Measurements from ENCODE around the gene ELAVL4.

Gene ELAVL4

GRCh38 chr1:50129201-50129600, 20.5 kb downstream of the ELAVL4 start:
- no peak overlapping the region for H3K18ac ChIP-seq (ENCODE audit: low read depth in 1 of 2, low read length in 2 of 2)
- no peak overlapping the region for H2AK5ac ChIP-seq (ENCODE audit: low read length, severe bottlenecking)
- H2BK15ac ChIP-seq (ENCODE audit: low read depth, poor library complexity, severe bottlenecking), result no peak overlapping the region
- H3K9me3 ChIP-seq (ENCODE audit: control insufficient read depth, low read length), result no peaks in the 10 kb centered on the region
- H2BK120ac ChIP-seq (ENCODE audit: low read depth, low read length), result no peak overlapping the region
- H3K79me1 ChIP-seq (replicated peaks; ENCODE audit: low read length, poor library complexity, severe bottlenecking), result no peaks in the 10 kb centered on the region
- no peak overlapping the region for H3K14ac ChIP-seq (ENCODE audit: low read length in 2 of 2)
- no peak overlapping the region for H4K91ac ChIP-seq (ENCODE audit: low read length)
- no peak overlapping the region for H3K27ac ChIP-seq (ENCODE audit: low read length, poor library complexity, severe bottlenecking)
- H3K36me3 ChIP-seq (ENCODE audit: control insufficient read depth in 1 of 2, insufficient read depth in 2 of 2, low read depth in 1 of 2, low read length in 2 of 2), result no peaks in the 10 kb centered on the region
- no peak overlapping the region for H3K4me3 ChIP-seq (ENCODE audit: insufficient read depth in 1 of 2, low read depth in 1 of 2, low read length in 2 of 2)
- no peaks in the 10 kb centered on the region for H3K4me1 ChIP-seq (ENCODE audit: control insufficient read depth, insufficient read depth, low read depth, low read length)
- 69% methylated on average over 1 of the region's 1 CpG for WGBS
- H2BK12ac ChIP-seq (ENCODE audit: low read length in 2 of 2), result no peak overlapping the region
- DNase-seq, result no peak
- no peak overlapping the region for H3K9ac ChIP-seq (ENCODE audit: low read length)
- H3K27me3 ChIP-seq (ENCODE audit: control insufficient read depth in 1 of 2, insufficient read depth in 1 of 2, low read length in 2 of 2), result no peaks in the 10 kb centered on the region
- no peak overlapping the region for H3K4me2 ChIP-seq (ENCODE audit: low read length, poor library complexity, severe bottlenecking)
- H3K4ac ChIP-seq (ENCODE audit: low read depth in 1 of 2, low read length in 2 of 2), result no peak overlapping the region
- no peak overlapping the region for H2BK5ac ChIP-seq (ENCODE audit: low read depth, low read length, poor library complexity, severe bottlenecking)
- no peak overlapping the region for H2AFZ ChIP-seq (ENCODE audit: low read depth, low read length)
- H4K8ac ChIP-seq (ENCODE audit: low read length), result no peak overlapping the region
- H3K23ac ChIP-seq (ENCODE audit: low read length in 2 of 2), result no peak overlapping the region

- Histone ChIP-seq H2AK5ac (ENCODE audit: low read length, severe bottlenecking) (no peak overlapping the region), H2AFZ (ENCODE audit: low read depth, low read length) (no peak overlapping the region), H2BK12ac (ENCODE audit: low read length in 2 of 2) (no peak overlapping the region), H3K27me3 (ENCODE audit: control insufficient read depth in 1 of 2, insufficient read depth in 1 of 2, low read length in 2 of 2) (no peaks in the 10 kb centered on the region), H3K23ac (ENCODE audit: low read length in 2 of 2) (no peak overlapping the region), H3K4me3 (ENCODE audit: insufficient read depth in 1 of 2, low read depth in 1 of 2, low read length in 2 of 2) (no peak overlapping the region), H3K79me1 (replicated peaks; ENCODE audit: low read length, poor library complexity, severe bottlenecking) (no peaks in the 10 kb centered on the region), H3K4ac (ENCODE audit: low read depth in 1 of 2, low read length in 2 of 2) (no peak overlapping the region), H3K4me1 (ENCODE audit: control insufficient read depth, insufficient read depth, low read depth, low read length) (no peaks in the 10 kb centered on the region), H3K9ac (ENCODE audit: low read length) (no peak overlapping the region), H4K8ac (ENCODE audit: low read length) (no peak overlapping the region), H4K91ac (ENCODE audit: low read length) (no peak overlapping the region), H3K36me3 (ENCODE audit: control insufficient read depth in 1 of 2, insufficient read depth in 2 of 2, low read depth in 1 of 2, low read length in 2 of 2) (no peaks in the 10 kb centered on the region), H3K27ac (ENCODE audit: low read length, poor library complexity, severe bottlenecking) (no peak overlapping the region), H3K18ac (ENCODE audit: low read depth in 1 of 2, low read length in 2 of 2) (no peak overlapping the region), H2BK15ac (ENCODE audit: low read depth, poor library complexity, severe bottlenecking) (no peak overlapping the region), H2BK5ac (ENCODE audit: low read depth, low read length, poor library complexity, severe bottlenecking) (no peak overlapping the region), H3K4me2 (ENCODE audit: low read length, poor library complexity, severe bottlenecking) (no peak overlapping the region), H2BK120ac (ENCODE audit: low read depth, low read length) (no peak overlapping the region), H3K9me3 (ENCODE audit: control insufficient read depth, low read length) (no peaks in the 10 kb centered on the region), H3K14ac (ENCODE audit: low read length in 2 of 2) (no peak overlapping the region)
- 84% methylated on average over 2 of the region's 3 CpGs for WGBS
- no peak for DNase-seq
Measured at GRCh38 chr1:50132347-50132894, 23.7 kb downstream of the ELAVL4 start.

- Histone ChIP-seq H2AK5ac (ENCODE audit: low read length, severe bottlenecking) (no peak overlapping the region), H3K4me1 (ENCODE audit: control insufficient read depth, insufficient read depth, low read depth, low read length) (no peaks in the 10 kb centered on the region), H3K36me3 (ENCODE audit: control insufficient read depth in 1 of 2, insufficient read depth in 2 of 2, low read depth in 1 of 2, low read length in 2 of 2) (no peaks in the 10 kb centered on the region), H4K91ac (ENCODE audit: low read length) (no peak overlapping the region), H3K4me2 (ENCODE audit: low read length, poor library complexity, severe bottlenecking) (no peak overlapping the region), H3K14ac (ENCODE audit: low read length in 2 of 2) (no peak overlapping the region), H3K9ac (ENCODE audit: low read length) (no peak overlapping the region), H3K4ac (ENCODE audit: low read depth in 1 of 2, low read length in 2 of 2) (no peak overlapping the region), H2AFZ (ENCODE audit: low read depth, low read length) (no peak overlapping the region), H2BK12ac (ENCODE audit: low read length in 2 of 2) (no peak overlapping the region), H3K27ac (ENCODE audit: low read length, poor library complexity, severe bottlenecking) (no peak overlapping the region), H3K18ac (ENCODE audit: low read depth in 1 of 2, low read length in 2 of 2) (no peak overlapping the region), H3K23ac (ENCODE audit: low read length in 2 of 2) (no peak overlapping the region), H2BK15ac (ENCODE audit: low read depth, poor library complexity, severe bottlenecking) (no peak overlapping the region), H3K4me3 (ENCODE audit: insufficient read depth in 1 of 2, low read depth in 1 of 2, low read length in 2 of 2) (no peak overlapping the region), H3K79me1 (replicated peaks; ENCODE audit: low read length, poor library complexity, severe bottlenecking) (no peaks in the 10 kb centered on the region), H2BK5ac (ENCODE audit: low read depth, low read length, poor library complexity, severe bottlenecking) (no peak overlapping the region), H3K9me3 (ENCODE audit: control insufficient read depth, low read length) (no peaks in the 10 kb centered on the region), H3K27me3 (ENCODE audit: control insufficient read depth in 1 of 2, insufficient read depth in 1 of 2, low read length in 2 of 2) (no peaks in the 10 kb centered on the region), H2BK120ac (ENCODE audit: low read depth, low read length) (no peak overlapping the region), H4K8ac (ENCODE audit: low read length) (no peak overlapping the region)
- WGBS, result 61% methylated on average over 2 of the region's 2 CpGs
- no peak for DNase-seq
Measured at GRCh38 chr1:50135716-50136115, 27.0 kb downstream of the ELAVL4 start.

GRCh38 chr1:50139339-50140181, 30.8 kb downstream of the ELAVL4 start:
- Histone ChIP-seq H3K4me1 (ENCODE audit: control insufficient read depth, insufficient read depth, low read depth, low read length) (no peaks in the 10 kb centered on the region), H3K27me3 (ENCODE audit: control insufficient read depth in 1 of 2, insufficient read depth in 1 of 2, low read length in 2 of 2) (no peaks in the 10 kb centered on the region), H3K9me3 (ENCODE audit: control insufficient read depth, low read length) (no peaks in the 10 kb centered on the region), H3K14ac (ENCODE audit: low read length in 2 of 2) (no peak overlapping the region), H3K9ac (ENCODE audit: low read length) (no peak overlapping the region), H3K27ac (ENCODE audit: low read length, poor library complexity, severe bottlenecking) (no peak overlapping the region), H4K8ac (ENCODE audit: low read length) (no peak overlapping the region), H3K4ac (ENCODE audit: low read depth in 1 of 2, low read length in 2 of 2) (no peak overlapping the region), H3K23ac (ENCODE audit: low read length in 2 of 2) (no peak overlapping the region), H3K4me2 (ENCODE audit: low read length, poor library complexity, severe bottlenecking) (no peak overlapping the region), H2BK120ac (ENCODE audit: low read depth, low read length) (no peak overlapping the region), H2AFZ (ENCODE audit: low read depth, low read length) (no peak overlapping the region), H3K4me3 (ENCODE audit: insufficient read depth in 1 of 2, low read depth in 1 of 2, low read length in 2 of 2) (no peak overlapping the region), H3K36me3 (ENCODE audit: control insufficient read depth in 1 of 2, insufficient read depth in 2 of 2, low read depth in 1 of 2, low read length in 2 of 2) (no peaks in the 10 kb centered on the region), H2BK12ac (ENCODE audit: low read length in 2 of 2) (no peak overlapping the region), H2BK5ac (ENCODE audit: low read depth, low read length, poor library complexity, severe bottlenecking) (no peak overlapping the region), H4K91ac (ENCODE audit: low read length) (no peak overlapping the region), H2AK5ac (ENCODE audit: low read length, severe bottlenecking) (no peak overlapping the region), H3K18ac (ENCODE audit: low read depth in 1 of 2, low read length in 2 of 2) (no peak overlapping the region), H3K79me1 (replicated peaks; ENCODE audit: low read length, poor library complexity, severe bottlenecking) (no peaks in the 10 kb centered on the region), H2BK15ac (ENCODE audit: low read depth, poor library complexity, severe bottlenecking) (no peak overlapping the region)
- no peak for DNase-seq
- WGBS, result 43% methylated on average over 7 of the region's 10 CpGs

All from mesenchymal stem cell (in vitro differentiated cells and primary cell).